GM15510 (cell line): ENCODE data around the gene OR13A1.

ENCODE experiments used
- POLR2A ChIP-seq: IDR thresholded peaks from 3 replicates; pipeline ENCODE4 v1.6.1; 2011; ENCODE audit warnings: borderline replicate concordance; ENCODE audit not compliant: insufficient read length; ENCODE audit errors: extremely low read depth

The OR13A1 gene, protein sequence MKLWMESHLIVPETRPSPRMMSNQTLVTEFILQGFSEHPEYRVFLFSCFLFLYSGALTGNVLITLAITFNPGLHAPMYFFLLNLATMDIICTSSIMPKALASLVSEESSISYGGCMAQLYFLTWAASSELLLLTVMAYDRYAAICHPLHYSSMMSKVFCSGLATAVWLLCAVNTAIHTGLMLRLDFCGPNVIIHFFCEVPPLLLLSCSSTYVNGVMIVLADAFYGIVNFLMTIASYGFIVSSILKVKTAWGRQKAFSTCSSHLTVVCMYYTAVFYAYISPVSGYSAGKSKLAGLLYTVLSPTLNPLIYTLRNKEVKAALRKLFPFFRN

GRCh38 chr10:45315508-45315907, at the start of gene OR13A1:
OR13A1 (minus strand) TSS chr10:45315608; CDS start chr10:45304422, 11,186 bp downstream.
- no peak for TF ChIP-seq POLR2A

DNA sequence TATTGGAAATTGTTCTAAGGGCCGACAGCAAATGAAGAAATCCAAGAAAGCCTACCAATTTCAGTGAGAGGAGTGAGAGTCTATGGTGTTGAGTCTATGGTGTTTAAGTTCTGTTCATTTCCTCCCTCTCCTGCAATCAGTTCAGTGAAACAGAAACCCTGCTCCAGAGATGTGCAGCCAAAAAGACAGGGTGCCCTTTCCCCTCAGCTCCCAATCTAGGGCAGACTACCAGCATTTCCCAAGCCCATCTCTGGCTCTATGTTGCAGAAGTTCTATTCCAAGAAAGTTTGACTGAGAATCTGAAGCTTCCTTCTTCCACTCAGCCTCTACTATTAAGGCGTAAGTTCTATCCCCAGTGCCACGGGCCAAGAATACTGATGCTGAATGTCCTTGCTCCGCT, 40.1 kb upstream of the OR13A1 start:
- TF ChIP-seq POLR2A = no peak

GRCh38 chr10:45354261-45354660, 38.9 kb upstream of the OR13A1 start:
- TF ChIP-seq POLR2A = no peak

DNA sequence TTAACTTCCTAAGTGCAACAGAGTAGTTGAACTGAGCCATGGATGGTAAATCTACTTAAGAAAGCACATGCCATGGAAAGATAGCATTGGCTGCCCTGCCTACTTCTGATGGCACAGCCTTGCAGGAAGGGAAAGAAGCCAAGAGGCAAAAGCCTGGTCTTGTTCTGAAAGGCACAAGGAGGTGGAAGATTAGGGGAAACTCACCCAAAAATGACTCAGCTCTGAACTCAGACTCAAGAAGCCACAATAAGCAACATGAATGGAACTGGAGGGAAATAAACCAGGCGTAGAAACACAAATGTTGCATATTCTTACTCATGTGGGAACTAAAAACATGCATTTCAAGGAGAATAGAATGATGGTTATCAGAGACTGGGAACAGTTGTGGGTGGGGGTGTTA, 37.8 kb upstream of the OR13A1 start:
- TF ChIP-seq POLR2A = no peak

- no peak for TF ChIP-seq POLR2A
These were observed 24.5 kb upstream of the OR13A1 start for GRCh38 chr10:45339894-45340293.

DNA sequence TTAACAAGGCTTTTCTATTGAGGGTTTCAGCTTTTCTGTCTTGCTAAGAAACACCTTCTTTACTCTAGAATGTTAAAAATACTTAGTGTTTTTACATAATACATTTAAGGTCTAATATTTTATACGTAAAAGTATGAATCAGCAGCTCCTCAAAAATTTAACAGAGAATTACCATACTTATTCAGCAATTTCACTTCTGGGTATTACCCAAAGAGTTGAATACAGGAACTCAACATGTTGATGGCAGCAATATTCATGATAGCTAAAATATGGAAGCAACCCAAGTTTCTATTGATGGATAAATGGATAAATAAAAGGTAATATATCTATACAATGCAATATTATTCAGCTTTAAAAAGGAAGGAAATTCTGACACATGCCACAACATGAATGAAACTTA, 9.7 kb upstream of the OR13A1 start:
- TF ChIP-seq POLR2A = no peak

DNA sequence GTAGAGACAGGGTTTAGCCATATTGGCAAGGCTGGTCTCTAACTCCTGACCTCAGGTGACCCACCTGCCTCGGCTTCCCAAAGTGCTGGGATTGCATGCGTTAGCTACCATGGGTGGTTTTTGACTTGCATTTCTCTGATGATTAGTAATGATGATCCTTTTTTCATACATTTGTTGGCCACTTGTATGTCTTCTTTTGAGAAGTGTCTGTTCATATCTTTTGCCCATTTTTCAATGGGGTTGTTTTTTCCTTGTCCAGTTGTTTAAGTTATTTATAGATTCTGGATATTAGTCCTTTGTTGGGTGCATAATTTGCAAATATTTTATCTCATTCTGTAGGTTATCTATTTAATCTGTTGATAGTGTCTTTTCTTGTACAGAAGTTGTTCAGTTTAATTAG, 4.3 kb upstream of the OR13A1 start:
- no peak for TF ChIP-seq POLR2A

DNA sequence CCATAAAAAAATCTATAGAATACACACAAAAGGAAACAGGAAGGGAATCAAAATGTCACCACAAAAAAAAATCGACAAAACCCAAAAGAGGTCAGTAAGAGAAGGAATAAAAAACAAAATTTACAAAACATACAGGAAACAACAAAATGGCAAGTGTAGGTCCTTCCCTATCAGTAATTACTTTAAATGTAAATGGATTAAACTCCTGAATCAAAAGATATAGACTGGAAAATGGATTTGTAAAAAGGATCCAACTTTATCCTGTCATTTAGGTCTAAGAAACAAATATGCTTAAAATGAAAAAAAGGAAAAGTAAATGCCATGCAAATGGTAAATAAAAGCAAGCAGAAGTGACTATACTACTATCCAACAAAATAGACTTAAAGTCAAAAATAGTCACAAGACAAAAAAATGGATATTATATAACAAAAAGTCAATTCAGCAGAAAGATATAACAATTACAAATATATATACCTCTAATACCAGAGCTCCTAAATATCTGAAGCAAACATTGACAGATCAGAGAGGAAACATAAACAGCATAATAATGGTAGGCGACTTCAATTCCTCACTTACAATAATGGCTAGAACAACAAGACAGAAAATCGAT, 2.0 kb downstream of the OR13A1 start:
- no peak for TF ChIP-seq POLR2A

DNA sequence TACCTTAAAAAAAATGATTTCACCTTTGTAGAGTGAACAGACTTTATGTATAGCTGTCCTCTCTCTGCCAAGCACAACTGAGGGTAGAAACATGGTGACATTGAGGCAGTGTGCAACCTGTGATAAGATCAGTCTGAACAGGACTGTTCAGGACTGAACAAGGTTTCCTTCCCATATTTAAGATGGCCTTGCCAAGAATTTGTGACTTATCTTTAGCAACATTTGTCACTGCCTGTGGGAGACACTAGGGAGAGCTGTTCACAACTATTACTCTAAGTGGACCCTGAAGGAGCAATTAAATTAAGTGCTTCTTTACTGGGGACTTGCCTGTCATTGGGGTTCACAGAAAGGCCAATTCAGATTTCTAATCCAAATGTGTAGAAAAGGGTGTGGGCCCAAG, 6.7 kb downstream of the OR13A1 start:
- no peak for TF ChIP-seq POLR2A

- TF ChIP-seq POLR2A = no peak
These were observed 12.8 kb downstream of the OR13A1 start for GRCh38 chr10:45302573-45302972.

DNA sequence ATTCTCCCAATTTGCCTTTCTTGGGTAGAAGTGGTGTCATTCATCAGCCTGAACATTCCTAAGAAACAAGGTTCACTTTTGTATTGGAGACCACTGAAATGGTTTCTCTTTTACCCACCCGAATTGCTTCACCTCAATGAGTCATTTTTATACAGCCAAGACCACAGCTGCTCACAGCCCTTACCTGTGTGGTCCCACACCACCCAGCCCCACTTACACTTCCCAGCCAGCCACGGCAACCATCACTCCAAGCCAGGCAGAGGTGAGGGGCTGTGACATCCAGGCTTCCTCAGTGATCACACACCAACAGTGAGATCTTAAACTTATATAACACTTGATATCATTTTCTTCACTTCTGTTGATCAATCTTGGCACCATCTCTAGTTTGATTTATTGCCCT, 20.7 kb downstream of the OR13A1 start:
- TF ChIP-seq POLR2A = no peak

- TF ChIP-seq POLR2A = no peak
These were observed 28.4 kb downstream of the OR13A1 start for GRCh38 chr10:45286980-45287379.

- no peak for TF ChIP-seq POLR2A
These were observed 33.3 kb downstream of the OR13A1 start for GRCh38 chr10:45282061-45282460.

DNA sequence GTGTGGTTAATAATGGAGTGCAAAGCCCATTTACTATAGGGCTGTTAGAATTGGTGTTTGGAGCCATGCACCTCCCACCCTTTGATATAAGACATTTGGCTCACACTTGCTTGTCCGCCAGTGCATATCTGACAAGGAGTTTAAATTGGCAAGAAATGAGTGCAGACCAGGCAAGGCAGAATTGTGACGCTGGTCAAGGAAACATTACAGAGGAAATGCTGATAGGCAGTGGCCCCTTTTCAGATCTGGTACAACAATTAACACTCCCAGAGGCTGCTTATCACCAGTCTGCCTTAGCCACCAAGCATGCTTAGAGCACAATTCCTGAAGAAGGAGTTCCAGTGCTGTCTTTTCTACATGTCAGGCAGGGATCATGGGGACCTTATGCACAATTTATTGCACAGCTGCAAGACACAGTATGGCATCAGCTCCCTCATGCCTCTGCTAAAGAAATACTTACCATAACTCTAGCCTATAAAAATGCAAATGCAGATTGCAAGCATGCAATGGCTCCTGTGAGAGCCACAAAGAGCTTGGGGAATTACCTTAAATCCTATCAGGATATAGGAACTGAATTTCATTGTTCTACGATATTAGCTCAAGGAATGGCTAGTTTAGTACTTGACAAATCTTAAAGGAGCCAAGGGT, 35.2 kb downstream of the OR13A1 start:
- TF ChIP-seq POLR2A = no peak

GRCh38 chr10:45279682-45280081, 35.7 kb downstream of the OR13A1 start:
- TF ChIP-seq POLR2A = no peak
